WI38 (cell line): Measurements from ENCODE around the gene KIFAP3.
"Not testable (repeated sequence)": the region's sequence is repeated elsewhere in the genome, so short reads cannot be mapped to it uniquely, and the experiment has no call there.

ENCODE experiments used
- H3K4me3 ChIP-seq: 2 replicates; pipeline ENCODE4 v1.5.1; 2011; ENCODE audit warnings: low read depth, mild to moderate bottlenecking, control low read depth, low read length
- TF ChIP-seq, protein P1 (sequence below): IDR thresholded peaks from 2 replicates; pipeline ENCODE4 v1.5.1; 2012; ENCODE audit warnings: low read depth, mild to moderate bottlenecking, control low read depth, low read length

The KIFAP3 gene

DNA sequence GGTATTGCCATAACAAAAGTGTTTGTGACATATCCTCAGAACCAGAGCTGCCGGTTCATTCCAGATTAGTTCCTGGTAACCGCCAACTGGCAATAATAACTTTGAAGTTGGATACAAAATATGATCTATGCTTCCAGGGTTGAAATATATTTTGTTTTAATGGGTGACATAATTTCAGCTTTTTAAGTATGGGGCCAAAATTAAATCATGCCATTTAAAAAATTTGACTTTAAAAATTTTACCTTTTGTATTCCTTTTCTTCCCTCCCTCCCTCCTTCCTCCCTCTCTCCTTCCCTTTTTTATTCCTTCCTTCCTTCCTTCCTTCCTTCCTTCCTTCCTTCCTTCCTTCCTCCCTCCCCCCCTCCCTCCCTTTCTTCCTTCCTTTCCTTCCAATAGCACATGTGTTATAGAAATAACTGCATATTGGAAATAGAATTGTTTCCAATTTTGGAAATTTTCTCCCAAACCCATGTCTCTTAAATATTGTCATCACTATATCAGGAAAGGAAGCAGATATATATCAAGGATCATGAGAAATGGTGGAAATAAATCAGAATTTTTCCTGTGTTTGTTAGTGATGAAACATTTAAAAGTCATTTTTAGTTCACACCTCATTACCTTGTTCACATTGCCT lies 12.0 kb upstream of the KIFAP3 start:
- no peak overlapping the region for H3K4me3 ChIP-seq
- TF ChIP-seq, protein P1, sequence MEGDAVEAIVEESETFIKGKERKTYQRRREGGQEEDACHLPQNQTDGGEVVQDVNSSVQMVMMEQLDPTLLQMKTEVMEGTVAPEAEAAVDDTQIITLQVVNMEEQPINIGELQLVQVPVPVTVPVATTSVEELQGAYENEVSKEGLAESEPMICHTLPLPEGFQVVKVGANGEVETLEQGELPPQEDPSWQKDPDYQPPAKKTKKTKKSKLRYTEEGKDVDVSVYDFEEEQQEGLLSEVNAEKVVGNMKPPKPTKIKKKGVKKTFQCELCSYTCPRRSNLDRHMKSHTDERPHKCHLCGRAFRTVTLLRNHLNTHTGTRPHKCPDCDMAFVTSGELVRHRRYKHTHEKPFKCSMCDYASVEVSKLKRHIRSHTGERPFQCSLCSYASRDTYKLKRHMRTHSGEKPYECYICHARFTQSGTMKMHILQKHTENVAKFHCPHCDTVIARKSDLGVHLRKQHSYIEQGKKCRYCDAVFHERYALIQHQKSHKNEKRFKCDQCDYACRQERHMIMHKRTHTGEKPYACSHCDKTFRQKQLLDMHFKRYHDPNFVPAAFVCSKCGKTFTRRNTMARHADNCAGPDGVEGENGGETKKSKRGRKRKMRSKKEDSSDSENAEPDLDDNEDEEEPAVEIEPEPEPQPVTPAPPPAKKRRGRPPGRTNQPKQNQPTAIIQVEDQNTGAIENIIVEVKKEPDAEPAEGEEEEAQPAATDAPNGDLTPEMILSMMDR, result no peak

DNA sequence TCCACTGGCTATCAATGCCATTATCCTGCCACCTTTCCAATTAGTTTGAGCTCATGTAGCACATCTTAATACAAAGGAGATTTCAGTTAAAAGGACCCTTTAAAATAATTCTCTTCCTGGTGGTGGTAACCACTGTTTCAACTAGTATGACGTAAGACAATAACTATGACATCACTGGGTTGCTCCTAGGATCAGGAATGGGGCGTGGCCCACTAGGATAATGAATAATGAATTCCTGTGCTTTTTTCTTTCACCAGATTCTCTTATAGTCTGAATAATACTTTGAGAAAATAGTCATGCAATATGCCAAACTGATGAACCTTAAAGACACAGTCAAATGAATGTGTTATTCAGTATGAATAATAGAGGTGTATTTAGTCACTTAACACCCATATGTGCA lies 10.6 kb upstream of the KIFAP3 start:
- H3K4me3 ChIP-seq, result no peak overlapping the region
- TF ChIP-seq, protein P1, result no peak

DNA sequence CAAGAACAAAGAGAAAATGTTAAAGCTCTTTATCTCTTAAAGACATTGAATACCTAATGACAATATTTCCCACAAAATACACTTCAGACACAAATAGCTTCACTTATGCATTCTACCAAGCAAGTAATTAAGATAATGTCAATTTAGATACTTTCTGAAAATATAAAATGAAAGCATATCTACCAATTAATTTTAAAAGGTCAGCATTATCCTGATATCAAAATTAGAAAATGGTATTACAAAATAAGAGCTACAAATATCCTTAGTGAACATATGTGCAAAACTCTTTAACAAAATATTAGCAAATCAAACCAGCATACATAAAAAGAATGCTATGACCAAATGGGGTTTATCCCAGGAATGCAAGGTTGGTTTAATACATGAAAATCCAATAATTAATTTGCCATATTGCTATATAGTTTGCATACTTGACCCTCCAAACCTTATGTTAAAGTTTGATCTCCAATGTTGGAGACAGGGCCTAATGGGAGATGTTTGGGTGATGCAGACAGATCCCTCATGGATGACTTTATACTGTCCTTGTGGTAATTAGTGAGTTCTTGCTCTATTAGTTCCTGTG lies 4.2 kb upstream of the KIFAP3 start:
- TF ChIP-seq, protein P1, result no peak
- no peak overlapping the region for H3K4me3 ChIP-seq

DNA sequence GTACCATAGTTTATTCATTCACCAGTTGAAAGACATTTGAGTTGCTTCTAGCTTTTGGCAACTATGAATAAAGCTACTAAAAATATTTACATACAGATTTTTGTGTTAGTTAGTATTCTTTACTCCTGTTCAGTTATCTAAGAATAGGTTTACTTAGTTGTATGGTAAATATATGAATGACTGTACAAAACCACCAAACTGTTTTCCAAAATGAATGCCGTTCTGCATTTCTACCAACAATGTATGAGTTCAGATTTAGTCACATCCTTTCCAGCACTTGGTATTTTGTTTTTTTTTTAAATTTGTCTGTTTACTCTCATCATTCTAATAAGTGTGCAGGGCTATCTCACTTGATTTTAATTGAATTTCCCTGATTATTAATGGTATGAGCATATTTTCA lies 3.4 kb upstream of the KIFAP3 start:
- TF ChIP-seq, protein P1, result no peak
- H3K4me3 ChIP-seq, result no peak overlapping the region

DNA sequence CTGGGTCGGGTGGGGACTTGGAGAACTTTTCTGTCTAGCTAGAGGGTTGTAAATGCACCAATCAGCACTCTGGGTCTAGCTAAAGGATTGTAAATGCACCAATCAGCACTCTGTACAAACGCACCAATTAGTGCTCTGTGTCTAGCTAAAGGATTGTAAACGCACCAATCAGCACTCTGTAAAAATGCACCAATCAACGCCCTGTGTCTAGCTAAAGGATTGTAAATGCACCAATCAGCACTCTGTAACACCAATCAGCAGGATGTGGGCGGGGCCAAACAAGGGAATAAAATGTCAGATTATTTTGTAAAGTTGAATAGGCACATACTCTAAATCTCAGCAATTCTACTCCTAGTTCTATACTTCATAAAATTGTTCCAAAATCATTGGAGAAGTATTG lies 2.5 kb upstream of the KIFAP3 start:
- H3K4me3 ChIP-seq, result not testable (repeated sequence)

DNA sequence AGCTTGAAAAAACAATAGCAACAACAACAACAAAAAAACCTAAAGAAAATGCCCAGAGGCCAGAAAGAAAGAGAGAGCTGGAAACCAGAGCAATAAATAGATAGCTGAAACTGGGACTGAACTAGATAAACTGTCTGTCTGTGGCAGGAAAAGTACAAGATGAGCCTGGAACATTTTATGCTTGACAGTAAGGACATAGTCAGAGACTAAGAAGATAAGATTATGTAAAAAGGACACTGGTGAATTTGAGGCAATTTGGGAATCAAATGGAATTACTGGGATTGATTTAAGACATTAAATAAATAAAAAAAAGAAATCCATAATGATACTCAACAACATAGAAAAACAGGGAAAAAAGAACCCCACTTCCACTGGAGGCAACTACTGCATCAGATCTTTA lies 1.7 kb upstream of the KIFAP3 start:
- no peak overlapping the region for H3K4me3 ChIP-seq
- TF ChIP-seq, protein P1, result no peak

DNA sequence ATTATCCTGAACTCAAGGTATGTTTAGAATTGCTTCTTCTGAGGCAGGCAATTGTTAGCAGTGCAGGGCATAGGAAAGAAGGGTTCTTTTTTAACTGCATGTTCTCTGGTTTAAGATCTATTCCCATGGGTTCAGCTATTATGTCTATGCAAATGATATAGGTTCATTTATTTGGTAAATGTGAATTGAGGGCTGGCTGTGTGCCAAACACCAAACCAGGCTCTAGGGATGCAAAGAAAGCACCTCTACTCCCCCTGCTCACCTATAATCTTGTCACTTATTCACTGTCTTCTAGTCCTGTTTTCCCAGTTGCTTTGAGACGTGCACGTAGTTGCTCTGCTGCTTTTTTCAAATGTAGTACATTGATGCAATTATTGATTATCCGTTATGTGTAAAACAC lies 691 bp upstream of the KIFAP3 start:
- TF ChIP-seq, protein P1, result no peak
- H3K4me3 ChIP-seq, result peak overlapping the region; percentile 79

DNA sequence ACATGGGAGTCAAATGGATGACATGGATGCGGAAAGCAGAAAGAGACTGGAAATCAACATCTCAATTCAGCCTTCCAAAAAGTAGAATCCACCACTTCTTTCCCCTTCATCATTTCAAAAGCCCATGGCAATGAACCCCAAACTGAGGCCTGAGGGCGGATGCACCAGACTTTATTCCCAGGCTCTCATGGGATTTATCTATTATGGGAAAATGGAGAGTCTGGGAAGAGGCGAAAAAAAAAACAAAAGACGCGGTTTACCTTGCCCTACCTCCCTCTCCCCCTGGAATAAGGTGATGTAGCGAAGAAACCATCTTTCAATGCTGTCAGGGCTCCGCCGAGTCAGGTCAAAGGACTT lies 624 bp downstream of the KIFAP3 start:
- H3K4me3 ChIP-seq, result peak overlapping the region; percentile 79
- TF ChIP-seq, protein P1, result no peak
